Fibroblast of the aortic adventitia (primary cell): ENCODE results near the gene CYP4F12. TPM values are rescaled to one million over a fixed set of nuclear protein-coding genes. Genes with fewer than 3 reads are reported as not detected.
"Not testable (repeated sequence)": the region's sequence is repeated elsewhere in the genome, so short reads cannot be mapped to it uniquely, and the experiment has no call there.

ENCODE experiments used
- DNase-seq: peaks from one replicate; pipeline ENCODE4 v3.0.0-alpha.2; 2010; ENCODE audit warnings: low read depth
- H3K4me3 ChIP-seq: 2 replicates; pipeline ENCODE4 v1.5.1; 2011; ENCODE audit warnings: low read depth, mild to moderate bottlenecking, control low read depth, low read length, moderate library complexity
- CTCF ChIP-seq: IDR thresholded peaks from 2 replicates; pipeline ENCODE4 v1.5.1; 2011; ENCODE audit warnings: mild to moderate bottlenecking, low read length, control low read depth, inconsistent platforms; ENCODE audit not compliant: insufficient read depth
- total RNA-seq: library from RNA; depleted of rRNA; stranded (reverse); fragments of >200 nt; gene quantifications from 2 replicates; pipeline ENCODE4 v1.2.3, GENCODE V29; 2012; ENCODE audit warnings: low replicate concordance

Gene CYP4F12
- total RNA-seq, 1 donor = not detected

GRCh38 chr19:15641901-15642491, 30.9 kb upstream of the CYP4F12 start:
- TF ChIP-seq CTCF = no peak
- no peak overlapping the region for H3K4me3 ChIP-seq
- no peak for DNase-seq

- DNase-seq = no peak
- TF ChIP-seq CTCF = no peak
- no peak overlapping the region for H3K4me3 ChIP-seq
Observed at GRCh38 chr19:15642807-15643206, 30.1 kb upstream of the CYP4F12 start.

GRCh38 chr19:15643387-15643786, 29.5 kb upstream of the CYP4F12 start:
- DNase-seq = no peak
- no peak for TF ChIP-seq CTCF
- no peak overlapping the region for H3K4me3 ChIP-seq

- DNase-seq = no peak
- no peak for TF ChIP-seq CTCF
- H3K4me3 ChIP-seq = no peak overlapping the region
Observed at GRCh38 chr19:15644066-15644741, 28.7 kb upstream of the CYP4F12 start.

- no peak for TF ChIP-seq CTCF
- no peak for DNase-seq
- H3K4me3 ChIP-seq = no peak overlapping the region
Observed at GRCh38 chr19:15644816-15645215, 28.1 kb upstream of the CYP4F12 start.

- no peak for DNase-seq
- TF ChIP-seq CTCF = no peak
- H3K4me3 ChIP-seq = no peak overlapping the region
Observed at GRCh38 chr19:15649526-15649925, 23.4 kb upstream of the CYP4F12 start.

- not testable (repeated sequence) for H3K4me3 ChIP-seq, DNase-seq
Observed at GRCh38 chr19:15650123-15650522, 22.8 kb upstream of the CYP4F12 start.
